Panc1 (cell line): ENCODE results near the gene APOBEC3A.

Experiments
- CTCF ChIP-seq: fragments of 450-650 bp; IDR thresholded peaks from 2 replicates; pipeline ENCODE4 v1.5.1; 2017; ENCODE audit warnings: mild to moderate bottlenecking
- POLR2AphosphoS5 ChIP-seq: IDR thresholded peaks from 2 replicates; pipeline ENCODE4 v1.6.1; 2012; ENCODE audit warnings: mild to moderate bottlenecking, low read depth, low read length, moderate library complexity
- SIN3A ChIP-seq: IDR thresholded peaks from 2 replicates; pipeline ENCODE4 v1.6.1; 2012; ENCODE audit warnings: low read depth, mild to moderate bottlenecking, low read length, moderate library complexity, borderline replicate concordance; ENCODE audit not compliant: insufficient read depth
- TCF7L2 ChIP-seq: IDR thresholded peaks from 2 replicates; pipeline ENCODE4 v1.6.1; 2011; ENCODE audit warnings: mild to moderate bottlenecking, low read depth, low read length, inconsistent platforms

DNA sequence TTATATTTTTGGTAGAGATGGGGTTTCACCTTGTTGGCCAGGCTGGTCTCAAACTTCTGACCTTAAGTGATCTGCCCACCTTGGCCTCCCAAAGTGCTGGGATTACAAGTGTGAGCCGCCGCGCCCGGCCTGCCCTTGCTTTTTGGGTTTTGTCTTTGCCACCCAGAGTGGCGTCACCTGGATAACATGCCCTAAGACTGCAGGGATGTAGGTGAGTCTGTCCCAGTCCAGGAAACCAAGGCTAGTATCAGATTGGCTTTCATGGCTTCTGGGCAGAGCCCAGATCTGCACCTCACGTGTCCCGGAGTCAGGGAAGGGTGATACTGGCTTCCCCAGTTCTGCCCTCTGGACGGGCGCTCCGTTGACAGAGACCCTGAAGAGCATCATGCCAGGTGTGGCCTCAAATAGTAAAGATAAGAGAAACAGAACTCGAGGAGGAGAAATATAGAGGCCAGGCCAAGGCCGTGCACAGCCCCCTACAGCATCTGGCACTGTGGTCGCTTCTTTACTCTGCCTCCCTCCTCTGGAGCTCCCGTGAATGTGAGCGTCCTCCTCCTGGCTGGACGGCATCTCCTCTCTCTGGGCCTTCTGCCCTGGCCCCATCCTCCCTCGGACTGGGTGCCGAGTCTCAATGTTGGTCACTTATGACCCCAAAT, 16.9 kb downstream of the APOBEC3A start:
- TF ChIP-seq CTCF (no peak), SIN3A (no peak), POLR2AphosphoS5 (no peak), TCF7L2 (no peak)
